Lung microvascular endothelial cell (primary cell): Measurements from ENCODE around the gene CCDC142. TPM values are rescaled to one million over a fixed set of nuclear protein-coding genes. Genes with fewer than 3 reads are reported as not detected.

ENCODE experiments used
- DNase-seq, 2 donors: peaks; one replicate each; pipeline versions ENCODE4 v3.0.0 to v3.0.0-alpha.2; 2010; ENCODE audit warnings: low read depth in 2 of 2
- total RNA-seq: library from RNA; depleted of rRNA; stranded (reverse); fragments of >200 nt; gene quantifications from 2 replicates; pipeline ENCODE4 v1.2.1, GENCODE V29; 2014

The CCDC142 gene, protein sequence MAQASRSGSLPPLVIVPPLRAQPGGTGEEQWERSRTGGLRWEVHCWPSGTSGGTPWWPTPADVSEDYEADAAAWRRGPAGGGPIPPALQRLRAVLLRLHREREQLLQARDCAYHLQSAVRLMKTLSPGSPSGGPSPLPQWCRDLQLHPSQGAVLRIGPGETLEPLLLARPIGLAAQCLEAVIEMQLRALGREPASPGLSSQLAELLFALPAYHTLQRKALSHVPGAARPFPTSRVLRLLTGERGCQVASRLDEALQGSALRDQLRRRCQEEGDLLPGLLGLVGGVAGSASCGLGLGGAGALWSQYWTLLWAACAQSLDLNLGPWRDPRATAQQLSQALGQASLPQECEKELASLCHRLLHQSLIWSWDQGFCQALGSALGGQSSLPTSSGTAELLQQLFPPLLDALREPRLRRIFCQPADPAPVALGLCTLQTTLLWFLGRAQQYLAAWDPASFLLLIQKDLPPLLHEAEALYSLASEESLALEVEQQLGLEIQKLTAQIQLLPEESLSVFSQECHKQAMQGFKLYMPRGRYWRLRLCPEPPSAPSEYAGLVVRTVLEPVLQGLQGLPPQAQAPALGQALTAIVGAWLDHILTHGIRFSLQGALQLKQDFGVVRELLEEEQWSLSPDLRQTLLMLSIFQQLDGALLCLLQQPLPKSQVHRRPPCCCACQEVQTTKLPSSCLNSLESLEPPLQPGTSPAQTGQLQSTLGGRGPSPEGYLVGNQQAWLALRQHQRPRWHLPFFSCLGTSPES
- total RNA-seq = 7.8 and 16.9 TPM in 2 replicates

DNA sequence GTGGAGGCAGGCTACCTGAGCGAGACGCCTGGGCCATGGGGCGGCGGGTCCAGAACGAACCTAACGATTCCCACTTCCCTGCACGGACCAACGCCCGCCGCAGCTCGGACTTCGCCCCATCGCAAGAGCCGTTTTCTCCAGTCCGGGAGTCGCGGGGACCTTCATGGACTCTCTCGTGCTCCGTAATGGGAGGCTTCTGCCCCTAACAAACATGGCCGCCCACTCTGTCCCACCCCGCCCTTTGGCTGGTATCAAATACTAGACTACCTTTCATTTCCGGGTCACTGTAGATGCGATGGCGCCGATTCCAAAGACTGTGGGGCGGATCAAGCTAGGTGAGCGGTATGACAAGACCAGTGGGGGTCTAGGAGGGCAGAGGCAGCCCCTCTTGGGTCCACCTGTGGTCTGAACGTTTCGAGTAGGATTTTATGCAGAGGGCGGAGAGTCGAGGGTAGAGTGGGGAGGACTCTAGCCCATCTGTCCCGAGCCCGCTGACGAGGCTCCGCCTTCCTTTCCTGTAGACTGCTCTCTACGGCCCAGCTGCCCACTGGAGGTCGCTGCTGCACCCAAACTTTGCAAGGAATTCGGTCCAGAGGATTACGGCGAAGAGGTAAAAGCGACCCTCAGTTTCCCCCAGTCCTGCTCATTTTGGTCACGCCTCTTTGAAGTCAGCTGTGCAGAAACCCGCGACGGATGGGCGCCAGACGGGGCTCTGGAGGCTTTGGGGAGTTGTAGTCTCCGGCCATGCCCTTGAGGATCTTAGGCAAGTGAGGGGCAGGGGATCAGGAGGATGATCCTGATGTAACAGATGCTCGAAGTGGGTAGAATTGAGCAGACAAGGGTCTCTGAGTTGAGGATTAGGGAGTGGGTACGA, at the start of gene CCDC142, which contains the start of gene TTC31:
CCDC142 (minus strand) TSS at position 198 of the 874 bp plus-strand sequence; CDS start at position 37, 161 bp downstream.
TTC31 (plus strand) TSS at position 281 of the 874 bp plus-strand sequence; CDS start at position 296, 15 bp downstream.
- peak; percentile 97 for DNase-seq

DNA sequence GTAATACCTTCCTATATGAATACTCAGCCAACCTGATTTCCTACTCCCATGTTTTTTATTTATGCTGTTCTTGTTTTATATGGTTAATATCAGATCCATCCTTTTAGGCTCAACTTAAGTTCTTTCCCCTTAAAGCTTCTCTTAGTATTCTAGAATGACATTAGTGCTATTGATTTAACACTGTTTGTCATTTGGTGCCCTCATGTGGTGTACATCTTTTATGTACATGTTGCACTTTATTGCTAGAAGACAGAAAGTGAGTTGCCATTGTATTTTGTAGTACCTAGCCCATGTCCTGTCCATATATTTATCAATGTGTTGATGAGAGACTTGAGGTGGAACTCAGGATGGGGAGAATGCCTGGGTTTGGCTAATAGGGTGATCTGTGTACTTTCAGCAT, 49.4 kb upstream of the CCDC142 start:
- DNase-seq = peak; percentile 67 to 69

DNA sequence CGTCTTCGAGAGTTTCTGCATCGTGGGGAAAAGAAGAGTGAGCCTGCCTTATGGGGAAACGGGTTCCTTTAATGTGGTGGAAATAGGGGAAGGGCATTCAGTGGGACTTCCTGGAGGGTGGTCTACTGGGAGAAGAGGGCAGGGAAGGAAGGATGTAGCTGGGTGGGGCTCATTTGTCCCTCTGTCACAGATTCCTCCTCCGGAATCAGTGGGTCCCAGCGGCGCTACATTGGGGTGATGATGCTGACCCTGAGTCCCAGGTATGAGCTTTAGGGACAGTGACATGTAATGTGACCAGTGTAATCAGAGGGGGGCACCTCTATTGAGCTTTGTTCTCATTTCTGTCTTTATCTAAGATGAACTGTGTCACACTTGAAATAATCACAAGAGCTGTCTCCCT, 48.9 kb upstream of the CCDC142 start:
- no peak for DNase-seq

DNA sequence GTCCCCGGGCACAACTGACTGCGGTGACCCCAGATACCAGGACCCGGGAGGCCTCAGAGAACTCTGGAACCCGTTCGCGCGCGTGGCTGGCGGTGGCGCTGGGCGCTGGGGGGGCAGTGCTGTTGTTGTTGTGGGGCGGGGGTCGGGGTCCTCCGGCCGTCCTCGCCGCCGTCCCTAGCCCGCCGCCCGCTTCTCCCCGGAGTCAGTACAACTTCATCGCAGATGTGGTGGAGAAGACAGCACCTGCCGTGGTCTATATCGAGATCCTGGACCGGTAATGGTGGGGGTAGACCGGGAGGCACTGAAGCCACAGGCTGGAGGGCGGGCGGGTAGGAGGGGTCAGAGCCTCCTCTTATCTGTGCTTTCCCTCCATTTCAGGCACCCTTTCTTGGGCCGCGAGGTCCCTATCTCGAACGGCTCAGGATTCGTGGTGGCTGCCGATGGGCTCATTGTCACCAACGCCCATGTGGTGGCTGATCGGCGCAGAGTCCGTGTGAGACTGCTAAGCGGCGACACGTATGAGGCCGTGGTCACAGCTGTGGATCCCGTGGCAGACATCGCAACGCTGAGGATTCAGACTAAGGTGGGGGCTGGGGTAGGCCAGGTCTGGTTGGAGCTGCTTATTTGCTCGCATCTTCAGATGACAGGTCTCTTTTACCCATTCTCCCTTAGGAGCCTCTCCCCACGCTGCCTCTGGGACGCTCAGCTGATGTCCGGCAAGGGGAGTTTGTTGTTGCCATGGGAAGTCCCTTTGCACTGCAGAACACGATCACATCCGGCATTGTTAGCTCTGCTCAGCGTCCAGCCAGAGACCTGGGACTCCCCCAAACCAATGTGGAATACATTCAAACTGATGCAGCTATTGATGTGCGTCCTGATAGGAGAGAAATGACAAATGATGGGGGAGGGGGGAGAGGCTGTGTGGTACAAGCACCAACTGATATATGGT, 47.7 kb upstream of the CCDC142 start:
- peak; percentile 68 to 78 for DNase-seq

DNA sequence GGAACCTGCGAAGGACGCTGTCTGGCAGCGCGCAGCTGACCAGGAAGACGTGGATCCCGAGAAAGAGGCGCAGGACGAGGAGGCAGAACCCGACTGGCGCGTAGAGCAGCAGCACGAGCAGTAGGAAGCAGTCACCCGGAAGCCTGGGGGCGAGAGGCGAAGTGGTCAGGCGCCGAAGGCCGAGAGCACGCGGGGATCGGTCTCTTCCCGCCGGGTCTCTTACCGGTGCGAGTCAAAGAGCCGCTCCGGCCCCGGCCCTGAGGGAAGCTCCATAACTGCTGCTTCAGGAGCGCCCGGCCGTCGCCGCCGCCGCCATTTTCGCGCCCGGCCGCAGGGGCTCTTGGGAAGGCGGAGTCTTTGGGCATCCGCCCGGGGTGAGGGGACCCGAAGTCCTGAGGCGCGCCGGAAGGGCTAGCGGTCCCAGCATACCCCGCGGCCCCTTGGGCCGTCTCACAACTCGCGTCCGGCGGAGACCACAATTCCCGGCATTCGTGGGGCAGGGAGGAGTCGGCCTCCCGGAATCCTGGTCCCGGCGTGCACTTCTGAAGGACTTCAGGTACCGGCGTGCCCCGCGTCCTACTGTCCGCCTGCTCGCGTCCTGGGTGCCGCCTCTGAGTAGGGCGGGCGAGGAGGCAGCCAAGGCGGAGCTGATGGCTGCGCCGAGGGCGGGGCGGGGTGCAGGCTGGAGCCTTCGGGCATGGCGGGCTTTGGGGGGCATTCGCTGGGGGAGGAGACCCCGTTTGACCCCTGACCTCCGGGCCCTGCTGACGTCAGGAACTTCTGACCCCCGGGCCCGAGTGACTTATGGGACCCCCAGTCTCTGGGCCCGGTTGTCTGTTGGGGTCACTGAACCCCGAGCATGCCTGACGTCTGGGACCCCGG, 46.8 kb upstream of the CCDC142 start, which contains the start of the genes AUP1 and HTRA2:
AUP1 (minus strand) TSS at position 350 of the 882 bp plus-strand sequence; CDS start at position 273, 77 bp downstream.
HTRA2 (plus strand) TSS at position 577 of the 882 bp plus-strand sequence; CDS start at position 651, 74 bp downstream.
- peak; percentile 96 to 99 for DNase-seq

DNA sequence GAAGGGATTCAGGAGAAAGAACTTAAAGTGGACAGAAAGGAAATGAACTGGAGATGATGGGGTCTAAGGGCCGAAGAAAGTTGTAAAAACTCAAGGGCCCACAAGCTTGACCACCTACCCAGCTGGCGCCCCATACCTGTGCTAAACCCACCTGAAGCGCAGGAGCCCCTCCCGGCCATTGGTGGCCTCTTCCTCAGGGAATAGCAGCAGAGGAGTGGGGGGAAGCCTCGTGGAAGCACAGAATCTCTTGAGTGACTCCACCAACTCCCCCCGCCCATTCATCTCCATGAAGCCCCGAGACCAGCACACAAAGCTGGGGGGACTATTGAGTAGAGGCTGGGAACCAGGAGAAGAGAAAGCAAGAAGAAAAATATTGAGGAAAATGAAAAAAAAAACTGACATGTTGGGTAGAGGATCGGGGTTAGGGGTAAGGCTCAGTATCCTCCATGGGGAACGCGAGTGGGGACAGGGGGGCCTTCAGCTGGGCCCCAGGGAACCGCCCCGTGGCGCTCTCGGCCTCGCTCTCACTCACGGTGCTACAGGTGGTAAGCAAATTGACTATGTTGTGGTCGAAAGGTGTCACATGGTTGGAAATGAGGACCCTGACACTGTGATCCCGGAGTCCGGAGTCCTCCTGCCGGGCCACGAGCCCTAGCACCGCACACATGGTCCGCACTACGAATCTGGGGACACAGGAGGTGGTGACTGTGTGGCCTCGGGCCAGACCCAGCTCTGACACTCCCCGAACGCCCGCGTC, 46.0 kb upstream of the CCDC142 start:
- no peak for DNase-seq

DNA sequence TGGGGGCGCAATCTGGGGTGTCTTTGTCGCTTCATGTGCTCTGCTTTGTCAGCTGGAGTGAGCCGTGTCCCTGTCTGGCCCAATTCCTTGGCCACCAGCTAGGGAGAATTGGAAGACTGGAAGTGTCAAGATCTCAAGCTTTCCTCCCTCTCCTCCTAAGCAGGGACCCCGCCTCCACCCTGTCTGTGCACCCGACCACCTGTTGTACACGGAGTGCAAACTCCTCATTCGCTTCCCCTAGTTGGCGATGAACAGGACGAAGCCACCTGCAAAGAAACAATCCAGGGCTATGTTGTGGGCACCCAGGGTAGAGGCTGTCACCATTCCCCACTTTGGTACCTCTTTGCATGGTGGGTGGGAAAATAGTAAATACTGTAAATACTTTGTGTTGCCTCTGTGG, 44.9 kb upstream of the CCDC142 start:
- DNase-seq = no peak

DNA sequence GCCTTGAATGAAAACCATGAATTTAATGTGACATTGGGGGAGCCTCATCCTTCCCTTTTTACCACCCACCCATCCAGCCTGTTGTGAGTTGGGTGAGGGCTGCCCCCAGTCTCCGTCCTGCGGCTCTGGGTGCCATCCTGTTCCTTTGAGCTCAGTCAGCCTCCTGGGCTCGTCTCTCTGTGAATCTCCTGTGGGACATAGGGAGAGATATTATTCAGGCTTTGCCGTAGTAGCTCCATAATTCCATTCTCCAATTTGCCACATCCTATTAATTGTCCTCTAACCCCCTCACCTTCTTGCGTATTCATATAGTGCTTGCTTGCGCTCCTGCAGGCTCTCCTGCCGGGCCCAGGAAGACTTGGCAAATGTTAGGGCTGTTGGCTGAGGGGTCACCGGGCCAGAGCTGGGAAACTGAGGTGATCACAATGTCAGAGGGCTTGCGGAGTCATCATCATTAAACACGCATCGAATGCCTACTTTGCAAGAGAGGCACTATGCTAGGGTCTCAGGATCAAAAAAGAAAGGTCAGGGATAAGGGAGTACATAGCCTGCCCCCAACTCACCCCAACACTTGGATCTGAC, 43.9 kb upstream of the CCDC142 start:
- no peak for DNase-seq

DNA sequence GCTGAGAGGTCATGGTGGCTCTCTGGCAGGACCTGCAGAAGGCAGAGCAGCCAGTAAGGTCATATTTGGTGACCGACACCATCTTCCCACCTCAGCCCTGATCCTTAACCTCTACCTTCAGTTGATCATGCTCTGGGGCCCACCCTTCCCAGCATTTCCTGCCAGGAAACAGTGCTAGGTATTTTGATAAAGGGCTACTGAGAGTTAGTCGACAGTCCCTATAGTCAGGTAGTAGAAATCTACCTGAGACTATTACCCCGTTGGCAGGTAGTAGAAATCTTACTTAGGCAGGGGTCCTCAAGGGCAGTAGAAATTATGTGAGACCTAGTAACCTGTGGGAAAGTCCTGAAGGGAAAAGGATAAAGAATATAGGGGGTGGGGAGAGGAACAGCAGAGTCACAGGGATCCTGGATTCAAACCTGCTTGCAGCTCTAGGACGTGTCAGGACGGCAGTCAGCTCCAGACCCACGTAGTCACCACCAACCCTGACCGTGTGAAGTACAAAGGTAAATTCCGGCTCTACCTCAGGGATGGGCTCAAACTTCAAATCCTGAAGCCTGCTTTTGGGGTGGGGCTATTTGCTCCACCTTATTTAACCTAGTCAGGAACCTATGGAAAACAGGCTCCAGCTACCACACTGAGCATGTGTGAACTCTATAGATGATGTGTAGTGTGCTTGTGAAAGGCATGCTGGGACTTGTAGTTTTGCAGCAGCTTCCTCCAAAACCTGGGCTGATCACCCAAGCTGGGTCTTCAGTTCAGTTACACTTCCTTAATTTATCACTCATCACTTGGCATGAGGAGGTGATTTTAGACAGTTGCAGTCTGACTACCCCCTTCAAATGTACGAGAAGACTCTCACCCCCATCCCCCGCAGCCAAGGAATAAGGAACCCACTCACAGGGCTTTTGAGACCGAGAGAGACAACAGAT, 43.2 kb upstream of the CCDC142 start, which contains the start of gene DQX1:
DQX1 (minus strand) TSS at position 515 of the 932 bp plus-strand sequence; CDS start at position 13, 502 bp downstream.
- peak in 1 of 2 donors; percentile 43 for DNase-seq

DNA sequence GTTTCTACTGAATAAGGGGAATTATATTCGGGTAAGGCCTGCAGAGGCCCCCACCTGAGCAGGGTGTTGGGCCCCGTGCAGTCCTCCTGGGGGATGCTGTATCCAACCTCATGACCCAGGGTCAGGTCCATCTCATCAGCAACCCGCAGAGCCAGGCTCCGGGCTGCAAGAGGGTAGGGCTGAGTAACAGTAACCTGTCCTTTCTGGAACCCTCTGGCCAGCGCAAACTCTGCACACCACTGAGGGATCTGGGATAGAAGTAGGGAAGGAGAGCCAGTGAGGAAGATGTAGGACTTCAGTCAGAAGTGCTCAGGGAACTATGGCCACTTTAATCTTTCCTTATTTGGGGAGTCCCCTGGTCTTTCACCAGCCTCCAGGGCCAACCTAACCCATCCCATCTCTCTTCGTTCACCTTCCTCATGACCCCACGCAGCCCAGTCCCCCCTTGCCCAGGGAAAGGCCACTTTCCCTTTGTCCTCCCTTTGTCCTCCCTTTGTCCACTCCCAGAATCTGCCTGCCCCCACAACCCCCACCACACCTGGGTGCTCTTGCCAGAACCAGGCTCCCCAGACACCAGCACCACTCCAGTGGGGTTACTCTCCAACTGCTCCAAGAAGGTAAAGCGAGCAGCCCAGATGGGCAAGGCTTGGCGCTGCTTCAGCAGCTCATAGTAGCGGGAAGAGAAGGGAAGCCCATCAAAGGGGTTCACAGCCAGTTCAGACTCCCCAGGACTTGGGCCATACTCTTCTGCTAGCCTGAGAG, 42.3 kb upstream of the CCDC142 start:
- DNase-seq = no peak

DNA sequence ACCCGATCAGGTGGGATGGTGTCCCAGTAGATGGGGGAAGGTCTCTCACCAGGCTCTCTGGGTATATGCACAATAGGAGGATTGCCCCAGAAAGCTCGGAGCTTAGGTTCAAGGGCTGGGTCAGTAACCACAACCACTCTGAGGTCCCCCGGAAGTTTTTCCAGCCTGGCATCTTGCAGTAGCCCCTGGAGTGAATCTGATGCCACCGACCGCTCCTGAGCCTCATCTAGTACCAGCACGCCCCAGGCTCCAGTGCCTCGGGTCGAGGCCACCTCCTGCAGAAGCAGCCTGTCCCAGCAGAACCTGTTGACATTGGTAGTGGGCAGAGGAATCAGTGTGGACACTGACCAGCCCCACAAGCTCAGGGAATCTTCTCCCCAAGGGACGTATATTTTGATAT, 41.2 kb upstream of the CCDC142 start:
- no peak for DNase-seq

DNA sequence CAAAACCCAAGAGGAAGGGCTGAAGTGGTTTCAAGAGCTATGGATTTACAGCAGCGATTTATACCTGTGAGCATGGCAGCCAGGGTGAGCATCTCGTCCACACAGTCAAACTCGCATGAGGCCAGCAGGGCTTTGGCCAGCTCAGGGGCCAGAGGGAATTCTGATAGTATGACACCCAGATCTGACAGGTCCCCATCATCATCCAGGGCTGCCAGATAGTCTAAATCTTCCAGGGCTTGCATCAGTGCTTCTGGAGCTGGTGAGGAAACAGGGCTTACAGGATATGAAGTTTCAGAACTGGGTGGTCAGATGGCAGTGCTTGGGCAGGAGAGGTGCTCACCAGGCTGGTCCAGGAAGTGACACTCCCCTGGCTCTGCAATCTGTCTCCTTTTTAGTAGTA, 39.7 kb upstream of the CCDC142 start:
- no peak for DNase-seq

DNA sequence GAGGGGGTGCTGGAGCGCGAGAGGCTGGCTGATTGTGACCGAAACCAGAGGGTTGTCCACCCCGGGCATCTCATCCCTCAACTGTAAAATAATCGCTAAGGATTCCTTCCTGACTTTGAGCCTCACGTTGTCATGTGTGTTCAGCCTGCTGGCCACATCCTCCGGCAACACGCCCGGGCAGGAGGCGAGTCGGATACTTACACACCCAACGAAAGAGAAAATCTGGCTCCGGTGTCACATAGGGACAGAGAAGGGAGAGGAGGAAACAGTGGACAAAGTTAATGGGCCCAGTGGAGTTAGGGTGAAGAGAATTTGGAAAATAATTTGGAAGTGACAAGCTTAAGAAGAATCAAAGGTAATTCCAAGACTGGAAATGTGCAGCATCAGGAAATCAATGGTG, 33.9 kb upstream of the CCDC142 start:
- no peak for DNase-seq

DNA sequence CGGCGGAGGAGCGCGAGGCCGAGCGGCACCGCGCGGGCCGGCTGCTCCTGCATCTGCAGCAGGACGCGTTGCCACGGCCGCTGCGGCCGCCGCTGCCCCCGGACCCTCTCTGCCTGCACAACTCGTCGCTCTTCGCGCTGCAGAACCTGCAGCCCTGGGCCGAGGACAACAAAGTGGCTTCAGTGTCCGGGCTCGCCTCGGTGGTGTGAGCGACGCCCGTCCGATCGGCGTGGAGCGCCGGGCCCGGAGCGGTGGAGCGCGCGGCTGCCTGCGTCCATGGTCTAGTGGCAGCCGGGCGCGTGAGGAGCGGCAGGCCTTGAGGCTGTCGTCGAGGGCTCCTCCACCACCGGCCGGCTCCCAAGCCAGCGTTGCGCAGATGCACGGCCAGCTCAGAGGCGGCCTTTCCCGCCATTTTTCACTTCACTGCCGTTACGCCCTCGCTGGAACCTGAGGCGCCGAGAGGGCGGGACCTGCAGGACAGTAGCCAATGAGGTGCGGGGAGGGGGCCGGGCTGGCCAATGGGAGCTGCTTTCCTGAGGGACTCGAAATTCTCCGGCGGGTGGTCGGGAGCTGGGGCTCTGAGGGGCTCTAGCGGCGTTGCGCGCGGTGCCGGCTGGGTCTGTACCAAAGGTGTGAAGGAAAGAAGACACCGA, 33.3 kb upstream of the CCDC142 start:
- DNase-seq = peak; percentile 53 to 76

DNA sequence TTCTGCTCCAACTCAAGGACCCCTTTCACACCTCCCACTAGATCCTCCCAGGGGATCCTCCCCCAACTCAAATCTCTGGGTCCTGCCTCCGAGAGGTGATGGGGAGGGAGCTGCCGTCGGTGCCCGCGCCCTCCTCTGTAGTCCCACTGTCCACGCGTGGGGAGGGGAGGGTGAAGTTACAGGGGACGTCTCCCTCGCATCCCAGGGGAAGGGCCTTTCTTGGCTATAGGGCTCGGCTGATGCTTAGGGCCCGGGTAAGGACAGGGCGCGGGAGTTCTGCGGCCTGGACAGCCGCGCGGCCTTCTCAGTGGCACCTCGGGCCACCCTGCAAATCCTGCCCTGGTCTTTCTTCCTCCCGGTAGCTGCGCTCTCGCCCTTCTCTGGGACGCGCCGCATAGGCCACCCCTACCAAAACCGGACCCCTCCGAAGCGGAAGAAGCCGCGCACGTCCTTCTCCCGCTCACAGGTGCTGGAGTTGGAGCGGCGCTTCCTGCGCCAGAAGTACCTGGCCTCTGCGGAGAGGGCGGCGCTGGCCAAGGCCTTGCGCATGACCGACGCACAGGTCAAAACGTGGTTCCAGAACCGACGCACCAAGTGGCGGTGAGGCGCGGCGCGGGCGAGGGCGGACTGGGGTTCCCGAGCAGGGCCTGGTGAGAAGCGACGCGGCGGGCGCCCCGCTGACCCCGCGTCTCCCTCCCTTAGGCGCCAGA, 32.6 kb upstream of the CCDC142 start:
- no peak for DNase-seq
